Measurements from ENCODE around the gene SAG.
"Not testable (repeated sequence)": the region's sequence is repeated elsewhere in the genome, so short reads cannot be mapped to it uniquely, and the experiment has no call there.

DNA sequence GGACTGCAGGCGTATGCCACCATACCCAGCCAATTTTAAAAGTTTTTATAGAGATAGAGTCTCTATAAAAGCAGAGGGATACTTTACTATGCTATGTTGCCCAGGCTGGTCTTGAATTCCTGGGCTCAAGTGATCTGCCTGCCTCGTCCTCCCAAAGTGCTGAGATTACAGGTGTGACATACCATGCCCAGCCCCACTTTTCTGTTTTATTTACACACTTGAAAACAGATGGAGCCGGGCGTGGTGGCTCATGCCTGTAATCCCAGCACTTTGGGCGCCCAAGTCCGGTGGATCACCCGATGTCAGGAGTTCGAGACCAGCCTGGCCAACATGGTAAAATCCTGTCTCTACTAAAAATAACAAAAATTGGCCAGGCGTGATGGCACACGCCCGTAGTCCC is 67.2 kb downstream of the SAG start:
- TF ChIP-seq POLR2A (IDR thresholded peaks at IDR 0.05): not testable (repeated sequence)
- TF ChIP-seq, protein P1, sequence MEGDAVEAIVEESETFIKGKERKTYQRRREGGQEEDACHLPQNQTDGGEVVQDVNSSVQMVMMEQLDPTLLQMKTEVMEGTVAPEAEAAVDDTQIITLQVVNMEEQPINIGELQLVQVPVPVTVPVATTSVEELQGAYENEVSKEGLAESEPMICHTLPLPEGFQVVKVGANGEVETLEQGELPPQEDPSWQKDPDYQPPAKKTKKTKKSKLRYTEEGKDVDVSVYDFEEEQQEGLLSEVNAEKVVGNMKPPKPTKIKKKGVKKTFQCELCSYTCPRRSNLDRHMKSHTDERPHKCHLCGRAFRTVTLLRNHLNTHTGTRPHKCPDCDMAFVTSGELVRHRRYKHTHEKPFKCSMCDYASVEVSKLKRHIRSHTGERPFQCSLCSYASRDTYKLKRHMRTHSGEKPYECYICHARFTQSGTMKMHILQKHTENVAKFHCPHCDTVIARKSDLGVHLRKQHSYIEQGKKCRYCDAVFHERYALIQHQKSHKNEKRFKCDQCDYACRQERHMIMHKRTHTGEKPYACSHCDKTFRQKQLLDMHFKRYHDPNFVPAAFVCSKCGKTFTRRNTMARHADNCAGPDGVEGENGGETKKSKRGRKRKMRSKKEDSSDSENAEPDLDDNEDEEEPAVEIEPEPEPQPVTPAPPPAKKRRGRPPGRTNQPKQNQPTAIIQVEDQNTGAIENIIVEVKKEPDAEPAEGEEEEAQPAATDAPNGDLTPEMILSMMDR (IDR thresholded peaks at IDR 0.05): not testable (repeated sequence)

Data from uterus (tissue), 2 donors.